Esophagus muscularis mucosa (tissue), 4 donors: ENCODE results near the gene NEUROG2. TPM values are rescaled to one million over a fixed set of nuclear protein-coding genes. Genes with fewer than 3 reads are reported as not detected.
A peak's percentile ranks its signal among the peaks of the same experiment; 100 is the strongest.

Experiments used
- DNase-seq: peaks from one replicate; pipeline ENCODE4 v3.0.0-alpha.2; 2017; ENCODE audit errors: extremely low spot score
- H3K27ac ChIP-seq, 4 donors: fragments of 200-600 bp; sonication (generic); replicated peaks in 1 of 4; 1 replicate in 3 of 4; 2 replicates in 1 of 4; pipeline ENCODE4 v1.5.1; 2016 to 2019; ENCODE audit warnings: mild to moderate bottlenecking in 1 of 4
- H3K27me3 ChIP-seq, 4 donors: fragments of 200-600 bp; sonication (generic); one replicate each; pipeline versions ENCODE4 v1.5.1 to v1.6.0; 2016 to 2019
- H3K36me3 ChIP-seq, 4 donors: fragments of 200-600 bp; sonication (generic); one replicate each; pipeline ENCODE4 v1.5.1; 2016 to 2019
- H3K4me1 ChIP-seq, 4 donors: fragments of 200-600 bp; sonication (generic); one replicate each; pipeline ENCODE4 v1.5.1; 2016 to 2019
- H3K4me3 ChIP-seq, 4 donors: fragments of 200-600 bp; sonication (generic); 1 replicate in 2 of 4; 2 replicates in 2 of 4; pipeline ENCODE4 v1.5.1; 2016 to 2019; ENCODE audit warnings: mild to moderate bottlenecking in 4 of 4, moderate library complexity in 1 of 4
- H3K9me3 ChIP-seq, 4 donors: fragments of 200-600 bp; sonication (generic); 1 replicate in 3 of 4; 2 replicates in 1 of 4; pipeline ENCODE4 v1.5.1; 2016 to 2019
- CTCF ChIP-seq, 3 experiments: fragments of 200-600 bp in 2 of 3; fragments of 450-650 bp in 1 of 3; sonication (generic) in 2 of 3; IDR thresholded peaks; one replicate each; pipeline ENCODE4 v1.5.1; 2017 to 2019; ENCODE audit warnings: antibody characterized with exemption in 3 of 3, mild to moderate bottlenecking in 2 of 3, moderate library complexity in 1 of 3
- EP300 ChIP-seq: sonication (generic); formaldehyde crosslinking; IDR thresholded peaks from one replicate; pipeline ENCODE4 v1.6.1; 2017; ENCODE audit warnings: antibody characterized with exemption
- POLR2A ChIP-seq: fragments of 450-650 bp; IDR thresholded peaks from one replicate; pipeline ENCODE4 v1.6.1; 2017; ENCODE audit warnings: antibody characterized with exemption, moderate library complexity, mild to moderate bottlenecking, low read depth
- POLR2AphosphoS5 ChIP-seq, 2 donors: sonication (generic); formaldehyde crosslinking; IDR thresholded peaks; one replicate each; pipeline ENCODE4 v1.6.1; 2017; ENCODE audit warnings: antibody characterized with exemption in 2 of 2
- WGBS: methylation state at CpG from one replicate; pipeline ENCODE4 v1.1.5; 2018; 5-methylcytosine and 5-hydroxymethylcytosine counted together
- intact Hi-C: fragments of 100-400 bp; cut with DNase I; formaldehyde crosslinking; loops from one replicate; pipeline ENCODE4 v1.15.1; 2023
- total RNA-seq, 4 donors: library from RNA; depleted of rRNA; stranded (reverse); fragments of >200 nt; gene quantifications; one replicate each; pipeline versions ENCODE4 v1.1.0 to v1.2.1, GENCODE V29; 2016

The NEUROG2 gene
- total RNA-seq, 4 donors from 2014 or later, result not detected

GRCh38 chr4:112511093-112511802, 4.7 kb downstream of the NEUROG2 start:
- no peaks in the 10 kb centered on the region for H3K9me3 ChIP-seq
- peaks cover 12 to 100% (median 77%) of the 10 kb centered on the region in 4 donors for H3K27me3 ChIP-seq
- no peak for DNase-seq
- no peaks in the 10 kb centered on the region for H3K36me3 ChIP-seq
- 42% methylated on average over 38 of the region's 40 CpGs for WGBS
- H3K4me1 ChIP-seq, result peaks cover 40 to 53% (median 48%) of the 10 kb centered on the region in 4 donors
- H3K4me3 ChIP-seq, result peak overlapping the region; percentile 18 to 48 (median 38)
- H3K27ac ChIP-seq, result no peak overlapping the region
- intact Hi-C loops, result no loop called here
- no peak for TF ChIP-seq CTCF (IDR thresholded peaks at IDR 0.05)

- Histone ChIP-seq H3K36me3 (no peaks in the 10 kb centered on the region), H3K9me3 (no peaks in the 10 kb centered on the region), H3K4me1 (peaks cover 33 to 46% (median 40%) of the 10 kb centered on the region in 4 donors), H3K27me3 (peaks cover 12 to 98% (median 69%) of the 10 kb centered on the region in 4 donors), H3K27ac (no peak overlapping the region), H3K4me3 (peak overlapping the region; percentile 18 to 48 (median 38))
- no peak for DNase-seq
- intact Hi-C loops, result no loop called here
- 15% methylated on average over 14 of the region's 34 CpGs for WGBS
- no peak for TF ChIP-seq POLR2AphosphoS5 (IDR thresholded peaks at IDR 0.05)
- no peak for TF ChIP-seq POLR2A
- no peak for TF ChIP-seq CTCF (IDR thresholded peaks at IDR 0.05)
- no peak for TF ChIP-seq EP300
Observed at GRCh38 chr4:112510291-112511092, 5.5 kb downstream of the NEUROG2 start.

GRCh38 chr4:112509243-112510141, 6.5 kb downstream of the NEUROG2 start:
- peaks cover 26 to 36% (median 30%) of the 10 kb centered on the region in 4 donors for H3K4me1 ChIP-seq
- DNase-seq, result no peak
- intact Hi-C loops, result no loop called here
- no peak overlapping the region for H3K27ac ChIP-seq
- no peaks in the 10 kb centered on the region for H3K36me3 ChIP-seq
- 5% methylated on average over 40 of the region's 46 CpGs for WGBS
- H3K4me3 ChIP-seq, result peak overlapping the region; percentile 18 to 48 (median 38)
- peaks cover 4 to 96% (median 62%) of the 10 kb centered on the region in 4 donors for H3K27me3 ChIP-seq
- no peaks in the 10 kb centered on the region for H3K9me3 ChIP-seq
- TF ChIP-seq CTCF (IDR thresholded peaks at IDR 0.05) (no peak), POLR2A (no peak), POLR2AphosphoS5 (IDR thresholded peaks at IDR 0.05) (no peak), EP300 (no peak)

- no peak for DNase-seq
- WGBS, result 10% methylated on average over 6 of the region's 6 CpGs
- no peak for TF ChIP-seq CTCF (IDR thresholded peaks at IDR 0.05)
- no peak for TF ChIP-seq EP300
- TF ChIP-seq POLR2AphosphoS5 (IDR thresholded peaks at IDR 0.05), result no peak
- no peak for TF ChIP-seq POLR2A
- no peaks in the 10 kb centered on the region for H3K9me3 ChIP-seq
- H3K27me3 ChIP-seq, result peaks cover 0 to 93% (median 53%) of the 10 kb centered on the region in 4 donors
- no peak overlapping the region for H3K27ac ChIP-seq
- peaks cover 23 to 29% (median 24%) of the 10 kb centered on the region in 4 donors for H3K4me1 ChIP-seq
- intact Hi-C loops, result no loop called here
- no peaks in the 10 kb centered on the region for H3K36me3 ChIP-seq
- no peak overlapping the region for H3K4me3 ChIP-seq
Observed at GRCh38 chr4:112508356-112508755, 7.6 kb downstream of the NEUROG2 start.
